GM12873 (cell line): Measurements from ENCODE around the gene APOL3.

Source experiments
- CTCF ChIP-seq: IDR thresholded peaks from 2 replicates; pipeline ENCODE4 v1.5.1; 2012; ENCODE audit warnings: low read depth, mild to moderate bottlenecking, moderate library complexity, low read length, control low read depth; ENCODE audit not compliant: insufficient read depth; ENCODE audit errors: missing control alignments

APOL3 gene

GRCh38 chr22:36160499-36160942, at the start of gene APOL3:
APOL3 (minus strand) TSS chr22:36160755; CDS start chr22:36149055, 11,700 bp downstream.
- no peak for TF ChIP-seq CTCF

GRCh38 chr22:36210224-36210623, 49.7 kb upstream of the APOL3 start:
- no peak for TF ChIP-seq CTCF

GRCh38 chr22:36208914-36209313, 48.4 kb upstream of the APOL3 start:
- TF ChIP-seq CTCF: no peak

GRCh38 chr22:36208162-36208765, 47.7 kb upstream of the APOL3 start:
- no peak for TF ChIP-seq CTCF

GRCh38 chr22:36206255-36206654, 45.7 kb upstream of the APOL3 start:
- no peak for TF ChIP-seq CTCF

- no peak for TF ChIP-seq CTCF
Observed at GRCh38 chr22:36204632-36205015, 44.1 kb upstream of the APOL3 start.

- no peak for TF ChIP-seq CTCF
Observed at GRCh38 chr22:36204001-36204631, 43.6 kb upstream of the APOL3 start.
